ENCODE measurements around the gene ATXN1.

ATXN1 gene

DNA sequence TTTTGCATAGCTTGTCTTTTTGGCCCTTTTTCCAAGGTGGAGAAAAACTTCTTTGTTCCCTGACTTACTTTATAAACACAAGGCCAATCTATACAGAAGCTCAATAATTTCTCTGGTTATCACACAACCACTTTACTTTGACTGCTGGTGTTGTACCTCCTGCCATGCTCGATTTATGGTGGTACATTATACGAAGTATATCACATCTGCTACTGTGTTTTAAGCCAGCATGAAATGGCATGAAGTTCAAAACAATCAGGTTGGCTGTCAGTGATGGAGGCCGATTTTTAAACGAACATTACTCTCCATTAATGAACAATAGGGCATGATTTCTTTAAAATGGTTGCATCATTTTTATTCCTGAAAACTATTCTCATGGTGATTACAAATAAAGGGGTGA is 21.0 kb upstream of the ATXN1 start:
- DNase-seq: no peak

- no peak for DNase-seq
Measured at GRCh38 chr6:16781348-16782169, 20.3 kb upstream of the ATXN1 start.

DNA sequence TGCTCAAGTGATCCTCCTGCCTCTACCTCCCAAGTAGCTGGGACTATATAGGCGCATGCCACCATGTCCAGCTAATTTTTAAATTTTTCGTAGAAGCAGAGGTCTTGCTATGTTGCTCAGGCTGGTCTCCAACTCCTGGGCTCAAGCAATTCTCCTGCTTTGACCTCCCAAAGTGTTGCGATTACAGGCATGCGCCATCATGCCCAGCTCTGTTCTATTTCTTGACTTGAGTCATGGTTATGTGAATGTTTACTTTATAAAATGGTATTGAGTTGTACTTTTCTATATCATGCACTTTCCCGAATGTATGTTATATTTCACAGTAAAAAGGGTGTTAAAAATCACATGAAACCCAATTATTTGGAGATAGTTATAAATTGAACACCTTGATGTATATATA is 17.3 kb upstream of the ATXN1 start:
- no peak for DNase-seq

DNA sequence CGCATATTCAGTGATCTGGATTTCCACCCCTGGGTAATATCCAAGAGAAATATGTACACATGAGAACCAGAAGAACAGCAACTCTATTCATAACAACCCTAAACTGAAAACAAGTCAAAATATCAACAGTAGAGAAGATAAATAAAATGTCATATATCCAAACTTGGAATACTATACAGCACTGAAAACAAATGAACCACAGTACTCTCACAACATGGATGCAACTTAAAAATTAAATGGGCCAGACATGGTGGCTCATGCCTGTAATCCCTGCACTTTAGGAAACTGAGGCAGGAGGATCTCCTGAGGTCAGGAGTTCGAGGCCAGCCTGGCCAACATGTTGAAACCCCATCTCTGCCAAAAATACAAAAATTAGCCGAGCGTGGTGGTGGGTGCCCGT is 16.5 kb upstream of the ATXN1 start:
- no peak for DNase-seq

DNA sequence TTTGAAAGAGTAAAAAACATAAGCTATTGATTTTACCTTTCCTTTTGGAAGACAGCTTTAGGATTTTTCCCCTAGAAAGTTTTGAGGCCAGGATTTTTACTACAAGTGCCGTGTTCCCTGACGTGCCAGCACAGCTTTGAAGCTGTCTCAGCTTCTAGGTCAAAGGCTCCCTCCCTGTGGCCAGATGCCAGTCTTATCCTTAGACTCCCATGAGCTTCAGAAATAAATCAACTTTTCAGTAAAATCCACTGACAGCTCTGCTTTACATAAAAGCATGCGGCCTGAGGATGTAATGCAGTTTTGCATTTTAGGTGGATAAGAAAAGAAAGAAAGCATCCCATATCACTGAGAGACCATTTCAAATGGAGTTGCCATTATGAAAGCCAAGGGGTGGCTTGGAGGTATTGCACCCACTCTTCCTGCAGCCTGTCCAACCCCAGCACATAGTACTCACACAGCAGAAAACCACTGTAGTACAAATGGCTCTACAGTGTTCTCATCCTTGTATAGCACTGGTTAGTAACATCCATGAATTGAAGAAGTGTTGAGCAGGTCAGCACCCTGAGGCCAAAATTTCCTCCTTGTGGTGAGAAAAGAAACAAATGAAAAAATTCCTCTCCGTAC is 15.2 kb upstream of the ATXN1 start:
- no peak for DNase-seq

DNA sequence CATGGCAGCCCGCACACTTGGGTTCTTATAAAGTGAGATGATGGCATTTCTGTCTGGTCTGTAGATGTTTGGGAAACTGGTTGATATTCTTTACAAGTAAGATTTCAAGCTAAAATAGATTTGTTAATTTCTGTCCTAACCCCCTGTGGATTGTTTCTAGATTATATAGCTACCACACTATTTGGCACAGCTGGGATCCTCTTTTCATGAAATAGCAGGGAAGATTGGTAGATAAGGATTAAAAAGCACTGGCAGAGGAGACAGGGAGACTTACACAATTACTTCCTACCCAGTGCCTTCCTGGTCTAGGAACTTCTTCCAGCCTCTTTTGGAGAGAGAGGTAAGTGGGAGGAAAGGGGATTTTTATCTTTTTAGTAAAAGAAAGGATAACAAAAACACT is 13.2 kb upstream of the ATXN1 start:
- no peak for DNase-seq

- no peak for DNase-seq
Measured at GRCh38 chr6:16773362-16773761, 12.1 kb upstream of the ATXN1 start.

- peak; percentile 58 for DNase-seq
Measured at GRCh38 chr6:16770701-16771569, 9.7 kb upstream of the ATXN1 start.

- DNase-seq: no peak
Measured at GRCh38 chr6:16769986-16770376, 8.7 kb upstream of the ATXN1 start.

GRCh38 chr6:16769131-16769985 is 8.1 kb upstream of the ATXN1 start:
- no peak for DNase-seq

- no peak for DNase-seq
Measured at GRCh38 chr6:16768477-16768830, 7.2 kb upstream of the ATXN1 start.

DNA sequence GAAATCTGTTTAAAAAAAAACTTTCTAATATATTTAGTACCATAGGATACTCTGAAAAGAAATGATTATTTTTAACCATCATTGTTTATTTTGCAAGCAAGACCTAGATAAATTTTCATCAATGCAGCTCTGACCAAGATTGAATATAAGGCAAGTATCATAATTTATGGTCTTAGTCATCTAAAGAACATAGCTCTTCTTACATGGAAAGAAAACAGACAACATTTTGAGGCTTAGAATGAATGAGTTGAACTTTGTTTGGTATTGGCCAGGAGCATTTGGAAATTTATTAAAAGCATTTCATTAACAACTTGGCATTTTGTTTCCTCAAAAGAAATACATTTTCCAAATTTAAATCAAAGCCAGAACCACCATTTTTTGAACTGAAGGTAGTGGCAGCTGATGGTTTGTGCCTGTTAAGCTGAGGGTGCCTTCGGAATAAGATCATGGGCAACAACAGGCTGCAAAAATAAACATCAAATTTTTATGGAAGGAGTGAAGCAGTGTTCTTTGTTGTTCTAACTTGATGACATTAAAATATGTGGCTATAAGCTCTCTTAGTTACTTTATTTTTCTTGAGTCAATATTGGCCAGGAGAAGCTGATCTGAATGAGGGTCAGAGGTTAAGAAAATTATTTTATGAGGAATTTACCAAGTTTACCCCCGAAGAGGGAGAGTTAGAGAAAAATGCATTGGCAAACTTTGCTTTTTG is 6.7 kb upstream of the ATXN1 start:
- DNase-seq: no peak

- DNase-seq: no peak
Measured at GRCh38 chr6:16766836-16767745, 5.8 kb upstream of the ATXN1 start.

GRCh38 chr6:16766043-16766536 is 4.8 kb upstream of the ATXN1 start:
- no peak for DNase-seq

GRCh38 chr6:16765235-16765634 is 4.0 kb upstream of the ATXN1 start:
- DNase-seq: no peak

GRCh38 chr6:16764188-16764950 is 3.1 kb upstream of the ATXN1 start:
- DNase-seq: no peak

- DNase-seq: peak; percentile 56
Measured at GRCh38 chr6:16762550-16763477, 1.6 kb upstream of the ATXN1 start.

DNA sequence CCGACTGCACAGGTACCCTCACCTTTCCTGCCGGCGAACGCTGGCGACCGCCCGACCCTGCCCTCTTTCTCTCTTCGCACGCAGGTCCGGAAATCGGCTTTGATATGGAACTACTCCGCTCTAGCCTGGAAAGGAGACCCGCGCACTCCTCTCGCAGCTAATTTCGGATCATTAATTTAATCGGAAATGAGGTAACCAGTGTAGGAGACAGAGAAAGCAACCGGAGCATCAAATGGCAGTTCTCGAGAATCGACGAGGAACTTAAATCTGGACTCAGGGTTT is 949 bp upstream of the ATXN1 start:
- DNase-seq: no peak

Data from NCI-H2029 (cell line).